ENCODE data around the gene MED1. TPM values are rescaled to one million over a fixed set of nuclear protein-coding genes. Genes with fewer than 3 reads are reported as not detected.
"Not testable (repeated sequence)": the region's sequence is repeated elsewhere in the genome, so short reads cannot be mapped to it uniquely, and the experiment has no call there.

Gene MED1
- total RNA-seq, 1 donor from 2014 or later, result 37.2 TPM

- no peak for ATAC-seq
- Histone ChIP-seq H3K4me3 (no peak overlapping the region), H3K36me3 (peaks cover 35% of the 10 kb centered on the region), H3K9me3 (no peaks in the 10 kb centered on the region), H3K4me1 (no peaks in the 10 kb centered on the region), H3K27ac (no peak overlapping the region), H3K27me3 (no peaks in the 10 kb centered on the region)
- no peak for TF ChIP-seq CTCF (IDR thresholded peaks at IDR 0.05)
- no peak for DNase-seq
- intact Hi-C loops (cut with DNase I), result no loop called here
Observed at GRCh38 chr17:39484178-39484577, 33.1 kb upstream of the MED1 start.

- DNase-seq (no peak), ATAC-seq (no peak)
- intact Hi-C loops (cut with DNase I), result no loop called here
- no peaks in the 10 kb centered on the region for H3K27me3 ChIP-seq
- no peaks in the 10 kb centered on the region for H3K9me3 ChIP-seq
- H3K27ac ChIP-seq, result no peak overlapping the region
- TF ChIP-seq CTCF (IDR thresholded peaks at IDR 0.05), result no peak
- no peaks in the 10 kb centered on the region for H3K4me1 ChIP-seq
- peaks cover 40% of the 10 kb centered on the region for H3K36me3 ChIP-seq
- no peak overlapping the region for H3K4me3 ChIP-seq
Observed at GRCh38 chr17:39483506-39483905, 32.4 kb upstream of the MED1 start.

GRCh38 chr17:39479631-39480030, 28.6 kb upstream of the MED1 start:
- H3K9me3 ChIP-seq, DNase-seq: not testable (repeated sequence)

GRCh38 chr17:39473310-39473709, 22.2 kb upstream of the MED1 start:
- Histone ChIP-seq H3K36me3 (peaks cover 64% of the 10 kb centered on the region), H3K27me3 (no peaks in the 10 kb centered on the region), H3K9me3 (no peaks in the 10 kb centered on the region), H3K4me3 (no peak overlapping the region), H3K27ac (no peak overlapping the region), H3K4me1 (no peaks in the 10 kb centered on the region)
- DNase-seq (peak; percentile 20), ATAC-seq (no peak)
- intact Hi-C loops (cut with DNase I), result no loop called here
- no peak for TF ChIP-seq CTCF (IDR thresholded peaks at IDR 0.05)

More at GRCh38 chr17:39479631-39480030, 28.6 kb upstream of the MED1 start:
- ATAC-seq; H3K27me3 ChIP-seq; H3K27ac ChIP-seq; intact Hi-C loops (cut with DNase I); H3K4me1 ChIP-seq; H3K4me3 ChIP-seq: not testable (repeated sequence)
- H3K36me3 ChIP-seq, result peaks cover 52% of the 10 kb centered on the region

- H3K27ac ChIP-seq; ATAC-seq; H3K27me3 ChIP-seq; intact Hi-C loops (cut with DNase I); H3K9me3 ChIP-seq; H3K4me3 ChIP-seq: not testable (repeated sequence)
- DNase-seq, result peak; percentile 1
- H3K36me3 ChIP-seq, result peaks cover 46% of the 10 kb centered on the region
- peaks cover 22% of the 10 kb centered on the region for H3K4me1 ChIP-seq
Observed at GRCh38 chr17:39468610-39469009, 17.5 kb upstream of the MED1 start.

- peak; percentile 26 for DNase-seq
- ATAC-seq; H3K27me3 ChIP-seq; H3K27ac ChIP-seq; intact Hi-C loops (cut with DNase I); H3K9me3 ChIP-seq; H3K36me3 ChIP-seq: not testable (repeated sequence)
- peaks cover 28% of the 10 kb centered on the region for H3K4me1 ChIP-seq
- H3K4me3 ChIP-seq, result peak overlapping the region; percentile 98
Observed at GRCh38 chr17:39464639-39465181, 13.6 kb upstream of the MED1 start.

GRCh38 chr17:39462631-39463375, 11.7 kb upstream of the MED1 start:
- H3K27ac ChIP-seq, result peak overlapping the region; percentile 98
- H3K4me3 ChIP-seq, result peak overlapping the region; percentile 98
- ATAC-seq (no peak), DNase-seq (peak; percentile 63)
- peaks cover 7% of the 10 kb centered on the region for H3K36me3 ChIP-seq
- H3K4me1 ChIP-seq, result peaks cover 28% of the 10 kb centered on the region
- no peak for TF ChIP-seq CTCF (IDR thresholded peaks at IDR 0.05)
- H3K9me3 ChIP-seq, result no peaks in the 10 kb centered on the region
- H3K27me3 ChIP-seq, result no peaks in the 10 kb centered on the region
- intact Hi-C loops (cut with DNase I), result no loop called here
